ENCODE measurements around the gene RXFP4. TPM values are rescaled to one million over a fixed set of nuclear protein-coding genes. Genes with fewer than 3 reads are reported as not detected.

RXFP4 gene
- total and polyA plus RNA-seq, 9 of the 15 experiments (the other 6 are each of a cell fraction or from before 2014, with no cell fraction given): 0.64 TPM; not detected in 8

GRCh38 chr1:155966135-155966534, 24.7 kb downstream of the RXFP4 start (continued):
- TF ChIP-seq REST (IDR thresholded peaks at IDR 0.05; ENCODE audit: borderline replicate concordance) (0 out of 2 replicates have a peak, but pooled peaks have one; percentile 23), REST (CRISPR knock-in tag; IDR thresholded peaks at IDR 0.05; ENCODE audit: low read depth) (no peak), SMC3 (conservative IDR thresholded peaks at IDR 0.05; ENCODE audit: insufficient read depth, low read depth, low read length) (0 out of 2 replicates have a peak, but pooled peaks have one; percentile 21)
